ENCODE data around the gene ATP2B2.

GRCh38 chr3:10320320-10320677, 185.1 kb downstream of the ATP2B2 start:
- TF ChIP-seq CTCF (IDR thresholded peaks at IDR 0.05) = no peak
- TF ChIP-seq EP300 (IDR thresholded peaks at IDR 0.05) = no peak
- no peak for TF ChIP-seq POLR2A (IDR thresholded peaks at IDR 0.05)

Measured in tibial nerve (tissue), 4 donors.